Neural cell (in vitro differentiated cells): ENCODE measurements around the gene PAPOLA.

Experiments used
- CTCF ChIP-seq: fragments of 450-650 bp; IDR thresholded peaks from 2 replicates; pipeline ENCODE4 v1.5.1; 2014; ENCODE audit warnings: antibody characterized with exemption, mild to moderate bottlenecking, moderate library complexity; ENCODE audit not compliant: poor library complexity, severe bottlenecking
- MXI1 ChIP-seq: fragments of 450-650 bp; conservative IDR thresholded peaks from 2 replicates; pipeline ENCODE4 v1.6.1; 2014; ENCODE audit warnings: antibody characterized with exemption, mild to moderate bottlenecking; ENCODE audit not compliant: poor library complexity, severe bottlenecking

- TF ChIP-seq MXI1 (no peak), CTCF (no peak)
Measured at GRCh38 chr14:96489327-96489726, 12.9 kb upstream of the PAPOLA start.
